ENCODE results near the gene LHX2. TPM values are rescaled to one million over a fixed set of nuclear protein-coding genes. Genes with fewer than 3 reads are reported as not detected.
A peak's percentile ranks its signal among the peaks of the same experiment; 100 is the strongest.

Gene LHX2
- total and polyA plus RNA-seq, 9 of the 15 experiments (the other 6 are each of a cell fraction or from before 2014, with no cell fraction given), result 0.07 TPM; not detected in 8

GRCh38 chr9:124022201-124023121, 10.9 kb downstream of the LHX2 start (continued):
- no peak for TF ChIP-seq ZMIZ1 (IDR thresholded peaks at IDR 0.05; ENCODE audit: low read depth in 2 of 2, low read length in 2 of 2)
- TF ChIP-seq NR2F6 (CRISPR knock-in tag; IDR thresholded peaks at IDR 0.05), result no peak
- TF ChIP-seq CBX1 (IDR thresholded peaks at IDR 0.05; ENCODE audit: low read depth), result no peak
- no peak for TF ChIP-seq CBX3 (IDR thresholded peaks at IDR 0.05; ENCODE audit: borderline replicate concordance in 1 of 2, low read length in 2 of 2)
- no peak for TF ChIP-seq CBFA2T3 (IDR thresholded peaks at IDR 0.05)
- TF ChIP-seq ATF1 (CRISPR knock-in tag; IDR thresholded peaks at IDR 0.05), result no peak
- peak; percentile 78 for TF ChIP-seq ATF1 (tag; IDR thresholded peaks at IDR 0.05)
- TF ChIP-seq FOXP1 (CRISPR knock-in tag; IDR thresholded peaks at IDR 0.05), result no peak
- TF ChIP-seq RERE (CRISPR knock-in tag; IDR thresholded peaks at IDR 0.05; ENCODE audit: borderline replicate concordance), result no peak
- no peak for TF ChIP-seq ZNF24 (IDR thresholded peaks at IDR 0.05)
- 0 out of 2 replicates have a peak, but pooled peaks have one; percentile 33 for TF ChIP-seq BHLHE40 (IDR thresholded peaks at IDR 0.05; ENCODE audit: low read length)
- TF ChIP-seq NFIC (IDR thresholded peaks at IDR 0.05), result no peak
- 0 out of 6 replicates have a peak, but pooled peaks of 1 of the 3 experiments have one; percentile 18 for TF ChIP-seq CTCF (IDR thresholded peaks at IDR 0.05 in 2 of 3, conservative IDR thresholded peaks at IDR 0.05 in 1 of 3; ENCODE audit: insufficient read depth in 2 of 3, low read depth in 1 of 3, low read length in 3 of 3)
- TF ChIP-seq HNRNPH1 (optimal IDR thresholded peaks at IDR 0.05; ENCODE audit: low read depth, low read length), result no peak
- no peak for TF ChIP-seq RBFOX2 (IDR thresholded peaks at IDR 0.05; ENCODE audit: low read depth, low read length)
